Adipocyte (in vitro differentiated cells): Measurements from ENCODE around the gene RNF121.

Source experiments
- DNase-seq: peaks from one replicate; pipeline ENCODE4 v3.0.0-alpha.2; 2015; ENCODE audit warnings: low read depth
- H3K27me3 ChIP-seq: replicated peaks from 2 replicates; pipeline ENCODE4 v1.7.0; 2013; ENCODE audit warnings: mild to moderate bottlenecking, low read length, moderate library complexity; ENCODE audit not compliant: control insufficient read depth, insufficient read depth
- H3K36me3 ChIP-seq: 2 replicates; pipeline ENCODE4 v1.7.0; 2013; ENCODE audit warnings: low read length, mild to moderate bottlenecking, moderate library complexity; ENCODE audit not compliant: control insufficient read depth, insufficient read depth, severe bottlenecking
- H3K4me1 ChIP-seq: 2 replicates; pipeline ENCODE4 v1.7.0; 2013; ENCODE audit warnings: mild to moderate bottlenecking, low read length, moderate library complexity; ENCODE audit not compliant: control insufficient read depth, insufficient read depth
- H3K4me3 ChIP-seq: 2 replicates; pipeline ENCODE4 v1.7.0; 2013; ENCODE audit warnings: mild to moderate bottlenecking, low read length, moderate library complexity
- H3K9ac ChIP-seq: 2 replicates; pipeline ENCODE4 v1.7.0; 2013; ENCODE audit warnings: mild to moderate bottlenecking, low read length, moderate library complexity
- H3K9me3 ChIP-seq: 2 replicates; pipeline ENCODE4 v1.7.0; 2013; ENCODE audit warnings: mild to moderate bottlenecking, low read length, moderate library complexity; ENCODE audit not compliant: control insufficient read depth

Gene RNF121

DNA sequence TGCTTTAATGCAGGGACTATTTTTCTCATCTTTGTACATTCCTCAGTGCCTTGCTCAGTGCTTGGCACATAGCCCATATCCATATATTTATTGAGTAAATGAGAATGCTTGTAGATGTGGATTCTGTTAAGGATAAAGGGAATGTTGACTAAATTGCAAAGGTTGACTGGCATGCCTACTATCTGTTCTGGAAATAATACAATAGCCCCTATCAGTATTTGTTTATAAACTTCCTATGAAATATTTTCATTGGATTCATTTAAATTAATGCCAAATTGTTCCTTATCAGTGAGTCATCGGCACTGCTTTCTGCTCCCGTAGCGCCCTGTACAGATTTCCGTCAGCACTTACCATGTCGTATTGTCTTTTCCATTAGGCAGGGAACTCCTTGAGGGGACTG lies 8.0 kb downstream of the RNF121 start:
- no peak for DNase-seq
- Histone ChIP-seq H3K9ac (no peak overlapping the region), H3K9me3 (no peaks in the 10 kb centered on the region), H3K36me3 (peaks cover 4% of the 10 kb centered on the region), H3K27me3 (no peaks in the 10 kb centered on the region), H3K4me1 (peaks cover 13% of the 10 kb centered on the region), H3K4me3 (no peak overlapping the region)

DNA sequence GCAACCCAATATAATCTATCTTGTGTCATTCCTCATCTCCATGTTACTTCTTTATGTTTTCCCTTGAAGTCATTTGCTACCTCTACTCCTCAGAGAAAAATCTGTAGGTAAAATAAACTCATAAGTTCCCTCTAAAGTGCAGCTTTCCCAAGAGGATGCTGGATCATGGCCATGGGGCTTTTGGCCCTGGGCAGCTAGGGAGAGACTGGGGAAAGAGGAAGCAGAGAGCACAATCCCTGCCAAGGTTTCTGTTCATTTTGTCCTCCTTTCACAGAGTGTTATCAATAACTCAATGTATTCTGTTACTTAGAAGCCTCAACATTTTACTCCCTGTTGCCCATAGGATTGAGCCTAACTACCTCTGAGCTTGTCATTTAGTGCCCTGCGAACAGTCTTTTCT lies 9.0 kb downstream of the RNF121 start:
- H3K4me3 ChIP-seq = no peak overlapping the region
- no peak for DNase-seq
- H3K36me3 ChIP-seq = peaks cover 4% of the 10 kb centered on the region
- no peaks in the 10 kb centered on the region for H3K27me3 ChIP-seq
- H3K4me1 ChIP-seq = peaks cover 13% of the 10 kb centered on the region
- H3K9me3 ChIP-seq = no peaks in the 10 kb centered on the region
- no peak overlapping the region for H3K9ac ChIP-seq

DNA sequence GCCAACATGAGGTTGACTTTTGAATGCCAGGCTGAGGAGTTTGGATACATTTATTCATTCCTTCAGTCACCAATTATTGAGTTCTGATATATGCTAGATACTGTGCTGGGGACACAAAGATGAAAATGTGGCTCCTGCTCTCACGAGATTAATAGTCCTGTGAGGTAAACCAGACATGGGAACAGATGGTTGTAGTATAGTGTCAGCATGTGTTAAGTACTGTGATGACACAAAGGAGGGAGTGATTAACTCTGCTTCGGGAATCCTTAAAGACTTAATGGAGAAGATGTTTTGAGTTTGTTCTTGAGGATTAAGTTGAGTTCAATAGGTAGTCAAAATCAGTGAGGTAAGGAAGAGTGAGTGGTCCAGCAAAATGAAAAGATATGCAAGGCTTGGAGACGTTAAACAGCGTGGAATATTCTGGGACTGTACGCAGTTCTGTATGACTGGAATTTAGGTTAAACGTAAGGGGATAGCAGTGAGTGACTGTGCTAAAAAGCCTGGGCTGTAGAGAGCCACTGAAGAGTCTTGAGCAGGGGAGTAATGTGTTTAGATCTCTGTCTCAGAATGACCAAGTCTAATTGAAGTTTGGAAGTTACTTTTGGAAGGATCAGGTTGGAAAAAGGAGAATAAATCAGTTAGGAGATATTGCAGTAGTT lies 11.8 kb downstream of the RNF121 start:
- no peak for DNase-seq
- Histone ChIP-seq H3K27me3 (no peaks in the 10 kb centered on the region), H3K4me1 (peaks cover 22% of the 10 kb centered on the region), H3K9ac (no peak overlapping the region), H3K36me3 (peaks cover 4% of the 10 kb centered on the region), H3K4me3 (no peak overlapping the region), H3K9me3 (no peaks in the 10 kb centered on the region)

DNA sequence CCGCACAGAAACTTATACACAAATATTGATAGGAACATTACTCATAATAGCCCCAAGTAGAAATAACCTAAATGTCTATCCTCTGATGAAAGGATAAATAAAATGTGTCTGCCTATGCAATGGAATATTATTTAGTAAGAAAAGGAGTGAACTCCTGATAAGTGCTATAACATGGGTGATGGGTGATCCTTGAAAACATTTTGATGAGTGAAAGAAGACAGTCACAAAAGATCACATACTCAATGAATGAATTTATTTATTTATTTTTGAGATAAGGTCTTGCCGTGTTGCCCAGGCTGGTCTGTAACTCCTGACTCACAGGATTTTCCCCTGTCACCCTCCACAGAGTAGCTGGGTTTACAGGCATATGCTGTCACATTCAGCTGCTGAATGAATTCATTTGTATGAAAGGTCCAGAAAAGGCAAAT lies 17.3 kb downstream of the RNF121 start:
- Histone ChIP-seq H3K9me3 (no peaks in the 10 kb centered on the region), H3K9ac (no peak overlapping the region), H3K27me3 (no peaks in the 10 kb centered on the region), H3K4me1 (peaks cover 34% of the 10 kb centered on the region), H3K36me3 (no peaks in the 10 kb centered on the region), H3K4me3 (no peak overlapping the region)
- DNase-seq = peak; percentile 41

DNA sequence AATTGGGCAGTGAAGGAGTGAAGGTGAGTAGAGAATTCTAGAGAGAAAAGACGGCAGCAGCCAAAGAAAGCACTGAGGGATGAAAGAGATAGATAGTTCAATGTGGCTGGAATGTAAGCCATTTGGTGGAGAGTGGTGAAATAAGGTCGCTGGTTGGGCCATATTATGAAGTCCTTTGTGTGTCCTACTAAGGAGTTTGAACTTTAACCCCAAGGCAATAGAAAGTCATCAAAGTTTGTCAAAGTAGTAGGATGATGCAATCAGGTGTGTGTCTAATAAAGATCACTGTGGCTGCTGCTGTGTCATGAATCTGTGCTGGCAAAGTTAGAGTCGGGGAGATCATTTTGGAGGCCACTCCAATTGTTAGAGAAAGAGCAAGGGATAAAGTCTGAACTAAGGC lies 18.7 kb downstream of the RNF121 start:
- Histone ChIP-seq H3K4me1 (peaks cover 34% of the 10 kb centered on the region), H3K27me3 (no peaks in the 10 kb centered on the region), H3K4me3 (no peak overlapping the region), H3K9ac (no peak overlapping the region), H3K36me3 (no peaks in the 10 kb centered on the region), H3K9me3 (no peaks in the 10 kb centered on the region)
- DNase-seq = no peak

DNA sequence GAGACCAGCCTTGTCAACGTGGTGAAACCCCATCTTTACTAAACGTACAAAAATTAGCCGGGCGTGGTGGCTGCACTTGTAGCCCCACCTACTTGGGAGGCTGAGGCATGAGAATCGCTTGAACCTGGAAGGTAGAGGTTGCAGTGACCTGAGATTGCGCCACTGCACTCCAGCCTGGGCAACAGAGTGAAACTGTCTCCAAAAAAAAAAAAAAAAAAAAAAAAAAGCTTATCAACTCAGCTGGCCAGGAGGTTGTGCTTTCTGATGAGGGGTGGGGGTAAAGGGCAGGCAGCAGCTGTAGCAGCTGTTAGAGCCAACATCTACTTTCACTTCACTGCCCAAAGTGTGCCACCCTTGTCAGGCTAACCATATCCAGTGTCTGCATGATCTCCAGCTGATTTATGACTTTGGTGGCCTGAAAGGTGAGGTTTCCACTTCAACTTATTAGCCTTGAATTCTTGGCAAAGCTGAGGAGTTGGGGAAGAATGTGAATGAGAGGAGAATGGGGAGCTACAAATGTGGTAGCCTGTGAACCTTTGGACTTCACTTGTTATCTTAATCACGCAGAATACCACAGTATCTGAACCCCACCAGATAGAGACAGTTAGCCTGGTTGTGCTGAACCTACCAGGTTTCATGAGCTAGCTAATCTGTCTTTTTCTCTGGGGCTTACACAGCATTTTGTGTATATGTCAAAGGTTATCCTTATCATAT lies 19.6 kb downstream of the RNF121 start:
- Histone ChIP-seq H3K9ac (no peak overlapping the region), H3K36me3 (no peaks in the 10 kb centered on the region), H3K4me1 (peaks cover 34% of the 10 kb centered on the region), H3K4me3 (no peak overlapping the region), H3K9me3 (no peaks in the 10 kb centered on the region), H3K27me3 (no peaks in the 10 kb centered on the region)
- no peak for DNase-seq

DNA sequence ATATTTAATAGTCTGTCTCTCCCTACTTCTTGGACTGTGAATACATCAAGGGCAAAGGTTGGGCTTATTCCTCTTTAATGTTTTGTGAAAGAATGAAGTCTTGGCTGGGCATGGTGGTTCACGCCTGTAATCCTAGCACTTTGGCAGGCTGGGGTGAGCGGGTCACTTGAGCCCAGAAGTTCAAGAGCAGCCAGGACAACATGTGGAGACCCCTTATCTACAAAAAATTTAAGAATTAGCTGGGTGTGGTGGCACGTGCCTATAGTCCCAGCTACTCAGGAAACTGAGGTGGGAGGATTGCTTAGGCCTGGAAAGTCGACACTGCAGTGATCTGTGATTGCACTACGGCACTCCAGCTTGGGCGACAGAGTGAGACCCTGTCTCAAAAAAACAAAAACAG lies 20.2 kb downstream of the RNF121 start:
- H3K4me3 ChIP-seq = no peak overlapping the region
- no peaks in the 10 kb centered on the region for H3K36me3 ChIP-seq
- DNase-seq = no peak
- peaks cover 34% of the 10 kb centered on the region for H3K4me1 ChIP-seq
- no peaks in the 10 kb centered on the region for H3K27me3 ChIP-seq
- H3K9ac ChIP-seq = no peak overlapping the region
- H3K9me3 ChIP-seq = no peaks in the 10 kb centered on the region

DNA sequence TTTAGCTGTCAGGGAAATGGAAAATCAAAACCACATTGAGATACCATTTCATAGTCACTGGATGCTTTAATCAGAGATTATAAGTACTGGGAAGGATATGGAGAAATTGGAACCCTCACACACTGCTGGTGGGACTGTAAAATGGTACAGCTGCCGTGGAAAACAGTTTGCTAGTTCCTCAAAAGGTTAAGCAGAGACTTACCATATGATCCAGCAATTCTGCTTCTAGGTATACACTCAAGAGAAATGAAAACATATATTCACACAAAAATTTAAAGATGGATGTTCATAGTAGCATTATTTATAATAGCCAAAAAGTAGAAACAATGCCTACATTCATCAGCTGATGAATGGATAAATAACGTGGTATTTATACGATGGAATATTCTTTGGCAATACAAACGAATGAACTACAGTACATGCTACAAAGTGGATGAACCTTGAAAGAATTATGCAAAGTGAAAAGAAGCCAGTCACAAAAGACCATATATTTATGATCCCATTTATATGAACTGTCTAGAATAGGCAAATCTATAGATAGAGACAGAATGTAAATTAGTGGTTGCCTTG lies 23.0 kb downstream of the RNF121 start:
- Histone ChIP-seq H3K4me3 (no peak overlapping the region), H3K27me3 (no peaks in the 10 kb centered on the region), H3K9me3 (no peaks in the 10 kb centered on the region), H3K4me1 (peaks cover 16% of the 10 kb centered on the region), H3K36me3 (no peaks in the 10 kb centered on the region), H3K9ac (no peak overlapping the region)
- no peak for DNase-seq

DNA sequence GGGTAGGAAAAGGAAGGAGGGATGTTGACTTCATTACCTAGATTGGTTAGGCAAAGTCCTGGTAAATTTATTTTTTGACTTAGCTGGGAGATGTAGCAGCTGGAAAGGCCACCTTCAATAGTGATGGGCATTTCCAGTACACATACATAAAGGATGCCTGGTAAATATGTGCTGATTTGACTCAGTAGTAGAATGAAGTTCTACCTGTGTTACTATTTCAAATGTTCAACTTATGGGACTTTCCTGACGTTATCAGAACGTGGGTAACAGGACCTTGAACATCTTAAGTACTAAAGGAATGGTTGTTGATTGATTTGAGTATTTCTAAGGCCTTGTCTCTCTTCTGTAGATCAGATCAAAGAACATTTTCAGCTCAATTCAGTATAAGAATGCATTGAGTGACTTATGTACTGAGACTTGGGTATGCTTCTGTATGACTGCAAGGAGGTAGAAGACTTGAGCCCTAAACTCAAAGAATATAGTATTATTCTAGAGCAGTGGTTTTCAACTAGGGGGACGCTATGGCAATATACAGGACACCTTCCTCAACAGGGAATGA lies 27.1 kb downstream of the RNF121 start:
- Histone ChIP-seq H3K36me3 (peaks cover 7% of the 10 kb centered on the region), H3K4me1 (no peaks in the 10 kb centered on the region), H3K4me3 (no peak overlapping the region), H3K27me3 (no peaks in the 10 kb centered on the region), H3K9ac (no peak overlapping the region), H3K9me3 (no peaks in the 10 kb centered on the region)
- DNase-seq = no peak

DNA sequence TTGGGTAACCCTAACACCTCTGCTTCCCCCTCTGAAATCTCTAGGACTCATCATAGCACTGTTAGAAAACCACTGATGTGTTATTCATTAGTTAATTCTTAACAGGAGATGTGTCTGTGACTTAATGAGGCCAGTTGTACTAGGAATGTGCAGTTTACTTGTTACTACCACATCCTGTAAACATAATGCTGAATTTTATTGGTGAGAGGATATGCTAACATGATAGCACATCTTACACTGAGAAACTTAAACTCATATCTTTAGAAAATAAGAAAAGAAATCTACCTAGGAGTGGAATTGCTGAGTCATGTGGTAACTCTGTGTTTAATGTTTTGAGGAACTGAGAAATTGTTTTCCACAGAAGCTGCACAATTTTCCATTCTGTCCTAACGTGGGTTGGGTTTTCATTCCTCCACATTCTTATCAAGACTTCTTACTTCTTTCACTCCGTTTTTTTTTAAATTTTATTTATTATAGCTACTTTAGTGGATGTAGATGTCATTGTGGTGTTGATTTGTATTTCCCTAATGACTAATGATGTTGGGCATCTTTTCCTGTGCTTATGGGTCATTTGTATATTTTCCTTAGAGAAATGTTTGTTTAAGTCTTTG lies 33.7 kb downstream of the RNF121 start:
- no peaks in the 10 kb centered on the region for H3K27me3 ChIP-seq
- H3K36me3 ChIP-seq = peaks cover 36% of the 10 kb centered on the region
- DNase-seq = peak; percentile 58

DNA sequence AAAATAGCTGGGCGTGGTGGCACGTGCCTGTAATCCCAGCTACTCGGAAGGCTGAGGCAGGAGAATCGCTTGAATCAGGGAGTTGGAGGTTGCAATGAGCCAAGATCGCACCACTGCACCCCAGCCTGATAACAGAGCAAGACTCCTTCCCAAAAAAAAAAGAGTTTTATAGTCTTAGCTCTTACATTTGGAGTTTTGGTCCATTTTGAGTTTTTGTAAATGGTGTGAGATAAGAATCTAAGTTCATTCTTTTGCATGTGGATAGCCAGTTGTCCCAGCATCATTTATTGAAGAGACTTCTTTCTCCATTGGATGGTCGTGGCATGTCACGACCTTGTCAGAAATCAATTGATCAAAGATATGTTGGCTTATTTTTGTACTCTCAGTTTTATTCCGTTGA lies 34.6 kb downstream of the RNF121 start:
- Histone ChIP-seq H3K4me1 (no peaks in the 10 kb centered on the region), H3K27me3 (no peaks in the 10 kb centered on the region), H3K9me3 (no peaks in the 10 kb centered on the region), H3K36me3 (peaks cover 42% of the 10 kb centered on the region), H3K4me3 (no peak overlapping the region), H3K9ac (no peak overlapping the region)
- DNase-seq = no peak

More for the DNA sequence above, 33.7 kb downstream of the RNF121 start:
- no peak overlapping the region for H3K4me3 ChIP-seq
- H3K9me3 ChIP-seq = no peaks in the 10 kb centered on the region
- no peak overlapping the region for H3K9ac ChIP-seq
- H3K4me1 ChIP-seq = no peaks in the 10 kb centered on the region
